Fibroblast of mammary gland (primary cell): ENCODE results near the gene EXOC6.

Experiments
- DNase-seq: peaks from one replicate; pipeline ENCODE4 v3.0.0-alpha.2; 2010; ENCODE audit warnings: low read depth
- H3K4me3 ChIP-seq: 2 replicates; pipeline ENCODE4 v1.5.1; 2011; ENCODE audit warnings: low read depth, mild to moderate bottlenecking, low read length, moderate library complexity; ENCODE audit not compliant: control insufficient read depth
- TF ChIP-seq, protein P1 (sequence below): conservative IDR thresholded peaks from 2 replicates; pipeline ENCODE4 v1.5.1; 2011; ENCODE audit warnings: low read depth, low read length, inconsistent platforms; ENCODE audit not compliant: control insufficient read depth, insufficient read depth

Gene EXOC6

DNA sequence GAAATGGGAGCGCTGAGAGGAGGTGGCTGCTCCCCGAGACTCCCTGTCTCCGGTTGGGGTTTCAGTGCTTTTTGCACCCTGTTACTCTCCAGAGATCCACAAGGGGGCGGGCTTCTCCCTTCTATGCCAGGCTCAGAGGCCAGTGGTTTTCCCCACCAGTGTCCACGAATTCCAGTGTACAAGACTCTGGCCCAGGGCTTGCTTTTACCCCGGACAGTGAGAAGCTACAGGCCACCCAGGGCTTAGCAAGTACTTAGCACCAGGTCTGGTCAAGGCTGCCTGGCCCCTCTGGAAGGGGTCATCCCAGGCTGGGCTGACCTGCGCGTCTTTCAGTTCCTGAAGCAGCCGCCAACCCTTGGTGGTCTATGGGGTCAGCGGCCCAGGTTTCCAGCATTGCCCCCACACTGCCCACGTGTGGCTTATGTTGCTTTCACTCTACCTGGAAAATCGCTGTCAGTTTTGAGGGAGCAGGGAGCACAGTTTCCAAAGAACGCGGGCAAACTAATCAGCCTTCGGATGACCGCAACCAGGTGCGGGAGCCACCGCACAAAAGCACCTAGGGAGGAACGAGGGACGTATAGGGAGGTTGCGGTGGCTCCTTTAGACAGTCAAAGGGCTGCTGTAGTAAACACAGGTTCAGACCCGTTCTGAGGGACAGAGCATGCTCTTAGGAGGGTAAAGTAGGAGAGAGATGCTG is 232.2 kb downstream of the EXOC6 start:
- TF ChIP-seq, protein P1, sequence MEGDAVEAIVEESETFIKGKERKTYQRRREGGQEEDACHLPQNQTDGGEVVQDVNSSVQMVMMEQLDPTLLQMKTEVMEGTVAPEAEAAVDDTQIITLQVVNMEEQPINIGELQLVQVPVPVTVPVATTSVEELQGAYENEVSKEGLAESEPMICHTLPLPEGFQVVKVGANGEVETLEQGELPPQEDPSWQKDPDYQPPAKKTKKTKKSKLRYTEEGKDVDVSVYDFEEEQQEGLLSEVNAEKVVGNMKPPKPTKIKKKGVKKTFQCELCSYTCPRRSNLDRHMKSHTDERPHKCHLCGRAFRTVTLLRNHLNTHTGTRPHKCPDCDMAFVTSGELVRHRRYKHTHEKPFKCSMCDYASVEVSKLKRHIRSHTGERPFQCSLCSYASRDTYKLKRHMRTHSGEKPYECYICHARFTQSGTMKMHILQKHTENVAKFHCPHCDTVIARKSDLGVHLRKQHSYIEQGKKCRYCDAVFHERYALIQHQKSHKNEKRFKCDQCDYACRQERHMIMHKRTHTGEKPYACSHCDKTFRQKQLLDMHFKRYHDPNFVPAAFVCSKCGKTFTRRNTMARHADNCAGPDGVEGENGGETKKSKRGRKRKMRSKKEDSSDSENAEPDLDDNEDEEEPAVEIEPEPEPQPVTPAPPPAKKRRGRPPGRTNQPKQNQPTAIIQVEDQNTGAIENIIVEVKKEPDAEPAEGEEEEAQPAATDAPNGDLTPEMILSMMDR = peak; percentile 75
- H3K4me3 ChIP-seq = no peak overlapping the region
- DNase-seq = peak; percentile 31

DNA sequence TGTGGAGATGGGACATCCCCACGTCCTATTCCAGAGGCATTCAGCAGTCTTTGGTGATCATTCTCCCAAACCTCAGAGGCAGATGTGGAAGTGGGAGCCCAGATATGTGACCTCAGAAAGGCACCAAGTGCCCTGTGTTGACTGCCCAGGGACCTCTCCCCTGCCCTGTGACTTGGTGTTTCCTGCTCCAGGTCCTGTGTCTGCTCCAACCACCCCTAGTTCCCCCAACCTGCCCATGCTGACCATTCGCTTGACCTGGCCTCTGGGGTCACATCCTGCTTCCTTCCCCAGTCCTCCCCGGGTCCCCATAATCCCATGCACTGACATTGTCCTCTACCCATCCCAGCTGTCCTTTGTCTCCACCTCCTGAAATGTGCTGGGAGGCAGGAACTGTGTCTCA is 233.0 kb downstream of the EXOC6 start:
- no peak overlapping the region for H3K4me3 ChIP-seq
- DNase-seq = no peak
- TF ChIP-seq, protein P1 = no peak

DNA sequence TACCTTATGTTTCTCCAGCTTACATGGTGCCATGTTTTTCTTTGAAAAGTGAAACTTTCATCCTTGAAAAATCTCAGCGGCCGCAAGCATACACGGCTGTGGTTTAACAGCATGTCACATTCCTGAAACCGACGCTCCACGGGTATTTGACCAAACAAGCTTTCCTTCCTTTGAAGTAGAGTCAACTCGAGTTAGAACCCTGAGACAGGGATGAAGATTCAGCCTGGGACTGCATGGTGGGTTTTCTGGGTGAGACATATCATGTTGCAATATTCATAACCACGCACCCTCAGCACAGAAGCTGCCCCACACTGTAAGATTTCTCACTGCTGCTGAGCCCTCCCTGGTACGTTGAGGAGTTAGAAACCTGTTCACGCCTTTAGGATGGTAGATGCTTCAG is 233.5 kb downstream of the EXOC6 start:
- TF ChIP-seq, protein P1 = no peak
- no peak overlapping the region for H3K4me3 ChIP-seq
- DNase-seq = no peak

DNA sequence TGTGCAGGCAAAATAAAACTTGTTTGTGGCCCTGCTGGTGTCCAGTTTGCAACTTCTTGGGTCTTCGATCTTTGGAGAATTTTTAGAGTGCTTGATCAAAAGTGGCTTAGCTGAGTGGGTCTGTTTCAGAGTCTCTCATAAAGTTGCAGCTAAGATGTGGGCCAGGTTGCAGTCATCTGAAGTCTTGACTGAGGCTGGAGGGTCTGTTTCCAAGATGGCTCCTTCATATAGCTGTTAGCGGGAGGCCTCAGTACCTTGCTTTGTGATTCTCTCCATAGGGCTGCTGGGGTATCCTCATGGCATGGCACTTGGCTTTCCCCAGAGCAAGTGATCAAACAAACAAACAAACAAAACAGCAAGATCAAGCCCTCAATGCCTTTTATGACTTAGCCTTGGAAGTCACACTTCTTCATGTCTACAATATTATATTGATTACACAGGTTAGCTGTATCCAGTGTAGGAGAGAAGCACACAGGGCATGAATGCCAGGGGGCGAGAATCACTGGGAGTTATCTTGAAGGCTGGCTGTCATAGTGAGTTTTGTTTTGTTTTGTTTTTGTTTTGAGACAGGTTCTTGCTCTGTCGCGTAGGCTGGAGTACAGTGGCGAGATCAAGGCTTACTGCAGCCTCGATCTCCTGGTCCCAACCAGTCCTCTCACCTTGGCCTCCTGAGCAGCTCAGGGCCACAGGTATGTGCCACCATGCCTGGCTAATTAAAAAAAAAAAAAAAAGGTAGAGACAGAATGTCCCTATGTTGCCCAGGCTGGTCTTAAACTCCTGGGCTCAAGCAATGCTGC is 235.6 kb downstream of the EXOC6 start:
- TF ChIP-seq, protein P1 = no peak
- no peak for DNase-seq
- no peak overlapping the region for H3K4me3 ChIP-seq

DNA sequence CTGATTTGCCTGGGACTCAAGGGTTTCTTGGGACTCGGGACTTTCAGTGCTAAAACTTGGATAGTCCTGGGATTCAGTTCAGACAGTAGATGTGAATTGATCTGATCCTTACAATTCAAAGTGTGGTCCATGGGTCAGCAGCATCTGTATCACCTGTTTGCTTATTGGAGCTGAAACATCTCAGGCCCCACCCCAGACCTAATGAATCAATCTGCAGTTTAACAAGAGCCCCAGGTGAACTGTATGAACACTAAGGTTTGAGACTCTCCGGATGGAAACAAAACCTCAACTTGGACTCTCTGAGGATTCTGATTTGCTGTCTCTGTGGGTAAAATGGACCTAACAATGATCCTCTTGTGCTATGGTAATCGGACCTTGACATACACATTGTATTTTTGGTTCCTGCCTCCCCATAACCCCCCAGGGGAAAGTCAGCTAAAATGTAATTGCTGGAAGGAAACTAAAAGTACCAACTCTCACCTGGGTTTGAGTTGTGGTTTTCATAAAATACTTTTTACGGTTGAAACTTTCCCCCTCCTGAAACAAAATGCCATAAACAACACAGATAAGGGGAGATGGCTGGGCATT is 237.0 kb downstream of the EXOC6 start:
- no peak for DNase-seq

DNA sequence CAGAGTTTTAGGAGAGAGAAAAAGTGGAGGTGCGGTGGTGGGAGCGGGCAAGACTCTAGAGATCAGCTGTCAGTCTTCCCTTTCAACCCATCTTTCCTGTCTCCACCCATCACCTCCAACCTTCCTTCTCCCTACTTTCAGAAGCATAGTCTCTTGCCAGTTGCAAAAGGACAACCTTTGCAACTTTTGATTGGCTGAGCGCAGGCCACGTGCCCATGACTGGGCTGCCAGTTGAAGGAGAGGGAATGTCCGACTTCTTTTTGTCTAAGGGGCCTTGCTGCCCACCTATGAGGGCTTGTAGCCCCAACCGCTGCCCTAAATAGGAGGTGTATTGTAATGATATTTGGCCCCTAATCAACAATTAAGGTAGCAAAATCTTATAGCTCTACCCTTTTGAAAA is 238.0 kb downstream of the EXOC6 start:
- no peak overlapping the region for H3K4me3 ChIP-seq
- TF ChIP-seq, protein P1 = no peak
- DNase-seq = no peak

More for the DNA sequence above, 237.0 kb downstream of the EXOC6 start:
- H3K4me3 ChIP-seq = no peak overlapping the region
- TF ChIP-seq, protein P1 = no peak
